Keratinocyte (primary cell): Measurements from ENCODE around the gene KCNIP3.

Experiments used
- CTCF ChIP-seq, 3 experiments: IDR thresholded peaks in 1 of 3; conservative IDR thresholded peaks in 1 of 3; optimal IDR thresholded peaks in 1 of 3; 2 replicates in 2 of 3; 3 replicates in 1 of 3; pipeline versions ENCODE3 to v1.5.1; 2011; ENCODE audit warnings: low read length in 3 of 3, mild to moderate bottlenecking in 3 of 3, moderate library complexity in 2 of 3, control low read depth in 1 of 3, inconsistent platforms in 1 of 3; ENCODE audit not compliant: insufficient read depth in 2 of 3; ENCODE audit errors: extremely low read depth in 1 of 3
- EZH2 ChIP-seq: IDR thresholded peaks from one replicate; pipeline ENCODE4 v1.6.1; 2012; ENCODE audit warnings: inconsistent platforms, mild to moderate bottlenecking, low read length, moderate library complexity

- no peak for TF ChIP-seq CTCF (optimal IDR thresholded peaks at IDR 0.05 in 1 of 3, IDR thresholded peaks at IDR 0.05 in 1 of 3, conservative IDR thresholded peaks at IDR 0.05 in 1 of 3; ENCODE audit: extremely low read depth in 1 of 3, insufficient read depth in 2 of 3, low read length in 3 of 3)
- no peak for TF ChIP-seq EZH2
These were observed 57.8 kb downstream of the KCNIP3 start for GRCh38 chr2:95354925-95355324.
